HG02870 (cell line): ENCODE results near the gene GTPBP3.
A peak's percentile ranks its signal among the peaks of the same experiment; 100 is the strongest.
"Not testable (repeated sequence)": the region's sequence is repeated elsewhere in the genome, so short reads cannot be mapped to it uniquely, and the experiment has no call there.

Source experiments
- ATAC-seq: cut with Tn5 transposase; IDR thresholded peaks from one replicate; pipeline ENCODE4 v1.9.1; 2021; ENCODE audit warnings: mild to moderate bottlenecking, moderate library complexity; ENCODE audit not compliant: unreplicated experiment

Gene GTPBP3, protein sequence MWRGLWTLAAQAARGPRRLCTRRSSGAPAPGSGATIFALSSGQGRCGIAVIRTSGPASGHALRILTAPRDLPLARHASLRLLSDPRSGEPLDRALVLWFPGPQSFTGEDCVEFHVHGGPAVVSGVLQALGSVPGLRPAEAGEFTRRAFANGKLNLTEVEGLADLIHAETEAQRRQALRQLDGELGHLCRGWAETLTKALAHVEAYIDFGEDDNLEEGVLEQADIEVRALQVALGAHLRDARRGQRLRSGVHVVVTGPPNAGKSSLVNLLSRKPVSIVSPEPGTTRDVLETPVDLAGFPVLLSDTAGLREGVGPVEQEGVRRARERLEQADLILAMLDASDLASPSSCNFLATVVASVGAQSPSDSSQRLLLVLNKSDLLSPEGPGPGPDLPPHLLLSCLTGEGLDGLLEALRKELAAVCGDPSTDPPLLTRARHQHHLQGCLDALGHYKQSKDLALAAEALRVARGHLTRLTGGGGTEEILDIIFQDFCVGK

DNA sequence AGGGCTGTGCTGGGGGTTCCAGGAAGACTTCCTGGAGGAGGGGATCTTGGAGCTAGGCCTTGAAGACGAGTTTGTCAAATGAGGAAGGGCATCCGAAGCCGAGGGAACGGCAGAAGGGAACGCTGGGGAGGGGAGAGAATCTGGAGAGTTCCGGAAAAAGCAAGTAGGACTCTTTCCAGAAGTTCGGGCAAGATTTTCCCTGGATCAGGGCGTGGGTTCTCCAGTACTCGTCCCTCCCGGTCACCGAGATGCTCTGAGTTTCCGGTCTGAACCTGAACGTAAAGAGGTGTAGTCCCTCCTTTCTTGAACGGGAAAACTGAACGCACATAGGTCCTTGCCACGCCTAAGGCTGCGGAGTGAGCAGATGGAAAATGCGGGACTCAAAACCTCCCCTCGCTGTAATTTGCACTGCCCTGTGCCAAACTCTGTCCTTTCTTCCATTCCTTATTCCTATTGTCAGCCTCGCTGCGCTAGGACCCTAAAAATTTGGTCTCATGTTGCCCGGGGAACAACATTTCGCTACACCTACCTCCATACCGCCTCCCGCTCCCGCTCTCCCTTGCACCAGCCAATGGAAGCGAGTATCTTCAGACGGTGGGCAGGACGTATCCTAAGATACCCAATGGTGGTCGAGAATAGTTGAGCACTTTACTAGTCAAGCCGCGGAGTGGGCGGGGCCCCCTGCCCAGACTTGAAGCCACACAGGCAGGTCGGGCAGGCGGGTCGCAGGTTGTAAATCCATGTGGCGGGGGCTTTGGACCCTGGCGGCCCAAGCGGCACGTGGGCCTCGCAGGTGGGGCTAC is at the start of gene GTPBP3:
Gene GTPBP3, plus strand, starts transcription at position 682 of the 803 bp plus-strand sequence. Its CDS starts 59 bp downstream, at position 741.
- ATAC-seq = peak; percentile 78

DNA sequence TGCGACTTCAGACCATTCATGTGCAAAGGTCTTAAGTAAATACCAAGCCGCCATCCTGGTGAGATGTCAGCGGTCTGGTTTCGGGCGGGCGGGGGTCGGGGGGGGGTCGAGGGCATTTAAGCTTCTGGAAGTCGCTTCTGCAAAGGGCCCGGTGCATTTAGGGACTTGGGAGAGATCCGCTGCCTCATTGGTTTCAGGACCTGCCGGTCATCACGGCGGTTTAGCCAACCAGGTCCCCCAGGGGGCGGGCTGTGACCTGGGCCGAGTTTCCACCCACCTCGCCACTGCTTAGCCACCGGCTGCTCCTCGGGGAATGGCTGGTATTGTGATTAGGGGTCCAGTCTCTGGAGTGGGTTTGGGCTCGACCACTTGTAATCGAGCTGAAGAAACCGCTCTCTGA is 47.9 kb upstream of the GTPBP3 start:
- no peak for ATAC-seq

DNA sequence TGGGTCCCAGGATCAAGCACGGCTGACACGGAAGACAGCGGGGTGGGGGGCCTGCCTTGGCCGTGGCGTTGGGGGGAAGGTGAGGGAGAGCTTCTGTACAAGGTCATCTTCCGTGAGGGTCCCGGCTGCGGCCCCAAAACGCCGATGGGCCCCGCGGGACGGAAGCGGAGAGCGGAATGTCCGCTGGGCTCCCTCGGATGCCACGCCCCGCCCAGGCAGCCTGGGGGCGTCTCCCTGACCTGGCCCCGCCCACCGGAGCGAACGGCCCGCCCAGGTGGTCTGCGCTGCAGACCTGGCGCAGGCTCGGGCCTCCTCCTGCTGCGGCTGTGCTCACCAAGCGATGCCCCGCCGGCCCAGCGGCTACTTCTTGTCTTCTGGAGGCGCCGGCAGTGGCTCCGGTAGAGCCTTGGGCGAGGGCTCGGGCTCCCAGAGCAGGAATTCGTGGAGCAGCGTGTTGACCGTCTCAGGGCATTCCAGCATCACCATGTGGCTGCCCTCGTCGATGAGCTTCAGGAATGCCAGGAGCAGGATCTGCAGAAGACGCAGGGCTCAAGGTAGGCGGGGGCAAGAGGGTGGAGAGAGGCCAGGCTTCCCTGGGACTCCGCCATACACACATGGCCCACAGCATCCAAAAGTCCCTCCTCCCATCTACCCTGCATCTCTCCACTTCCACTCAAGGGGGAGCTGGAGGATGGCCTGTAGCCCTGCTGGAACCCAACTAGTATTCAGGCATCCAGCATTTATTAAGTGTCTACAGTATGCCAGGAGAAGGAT is 44.9 kb upstream of the GTPBP3 start:
- ATAC-seq = peak; percentile 69

DNA sequence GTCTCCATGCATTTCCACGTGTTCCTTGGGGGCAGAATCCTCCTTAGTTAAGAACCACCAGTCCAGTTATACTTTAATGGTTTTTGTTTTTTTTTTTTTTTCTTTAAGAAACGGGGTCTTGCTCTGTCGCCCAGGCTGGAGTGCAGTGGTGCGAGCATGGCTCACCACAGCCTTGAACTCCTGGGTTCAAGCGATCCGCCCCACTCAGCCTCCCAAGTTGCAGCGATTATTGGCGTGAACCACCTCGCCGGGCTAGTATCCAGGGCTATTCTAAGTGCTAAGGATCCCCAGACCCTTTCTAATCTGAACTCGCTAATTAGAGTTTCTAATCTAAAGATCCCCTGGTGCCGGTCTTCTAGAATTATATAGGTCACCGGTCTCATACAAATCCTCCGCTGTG is 43.7 kb upstream of the GTPBP3 start:
- no peak for ATAC-seq

DNA sequence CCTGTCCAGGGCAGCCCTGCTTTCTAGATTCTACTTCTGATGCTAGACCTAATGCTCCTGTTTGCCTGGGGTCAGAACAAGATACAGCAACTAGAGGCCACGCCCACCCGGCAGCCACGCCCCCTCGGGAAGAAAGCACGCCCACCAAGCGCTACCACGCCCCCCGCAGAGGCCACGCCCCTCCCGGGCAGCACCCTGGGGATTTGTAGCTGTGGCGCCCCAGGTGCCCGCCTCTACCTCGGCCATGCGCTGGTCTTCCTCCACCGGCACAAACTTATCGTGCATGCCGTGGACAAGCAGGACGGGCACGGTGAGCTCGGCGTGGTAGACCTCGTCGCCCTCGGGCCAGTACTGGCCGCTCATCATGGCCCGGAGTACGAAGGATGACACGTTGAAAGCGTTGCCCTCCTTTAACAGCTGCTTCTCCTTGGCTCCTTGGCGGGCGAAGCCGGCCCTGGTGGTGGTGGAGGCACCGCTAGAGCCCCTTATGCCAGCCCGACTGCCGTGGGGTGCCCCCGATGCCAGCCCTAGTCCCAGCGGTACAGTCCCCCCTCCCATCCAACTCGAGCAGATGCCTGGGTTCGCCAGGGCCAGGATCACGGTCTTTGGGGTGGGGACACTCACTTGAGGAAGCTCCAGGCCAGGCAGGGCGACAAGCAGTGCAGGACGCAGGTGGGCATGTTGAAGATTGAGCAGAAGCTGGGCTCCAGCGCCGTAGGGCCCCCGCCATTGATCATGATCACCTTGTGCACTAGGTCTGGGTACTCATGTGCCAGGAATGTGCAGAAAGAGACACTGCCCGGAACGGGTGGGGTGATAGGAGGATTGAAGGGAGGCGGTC is 43.1 kb upstream of the GTPBP3 start:
- no peak for ATAC-seq

DNA sequence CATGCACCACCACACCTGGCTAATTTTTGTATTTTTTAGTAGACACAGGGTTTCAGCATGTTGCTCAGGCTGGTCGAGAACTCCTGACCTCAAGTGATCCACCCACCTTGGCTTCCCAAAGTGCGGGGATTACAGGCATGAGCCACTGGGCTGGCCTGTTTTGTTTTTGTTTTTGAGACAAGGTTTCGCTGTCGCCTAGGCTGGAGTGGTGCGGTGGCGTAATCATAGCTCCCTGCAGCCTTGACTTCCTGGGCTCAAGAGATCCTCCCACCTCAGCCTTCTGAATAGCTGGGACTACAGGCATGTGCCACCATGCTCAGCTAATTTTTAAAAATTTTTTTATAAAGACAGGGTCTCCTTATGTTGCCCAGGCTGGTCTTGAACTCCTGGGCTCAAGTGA is 41.8 kb upstream of the GTPBP3 start:
- not testable (repeated sequence) for ATAC-seq

DNA sequence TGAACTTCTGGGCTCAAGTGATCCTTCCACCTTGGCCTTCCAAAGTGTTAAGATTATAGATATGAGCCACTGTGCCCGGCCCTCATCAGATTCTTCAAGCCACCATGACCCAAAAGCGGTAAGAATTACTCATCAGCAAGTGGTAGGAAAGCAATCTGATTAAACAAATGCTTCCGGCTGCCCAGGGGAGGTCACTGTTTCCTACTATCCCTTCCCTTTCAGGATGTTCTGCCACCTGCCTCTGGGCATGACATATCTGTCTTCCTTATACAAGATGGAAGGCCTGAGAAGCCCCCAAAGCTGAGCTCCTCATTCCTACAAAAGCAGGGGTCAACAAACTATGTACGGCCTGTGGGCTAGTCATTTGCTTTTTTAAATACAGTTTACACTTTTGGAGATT is 41.1 kb upstream of the GTPBP3 start:
- no peak for ATAC-seq

DNA sequence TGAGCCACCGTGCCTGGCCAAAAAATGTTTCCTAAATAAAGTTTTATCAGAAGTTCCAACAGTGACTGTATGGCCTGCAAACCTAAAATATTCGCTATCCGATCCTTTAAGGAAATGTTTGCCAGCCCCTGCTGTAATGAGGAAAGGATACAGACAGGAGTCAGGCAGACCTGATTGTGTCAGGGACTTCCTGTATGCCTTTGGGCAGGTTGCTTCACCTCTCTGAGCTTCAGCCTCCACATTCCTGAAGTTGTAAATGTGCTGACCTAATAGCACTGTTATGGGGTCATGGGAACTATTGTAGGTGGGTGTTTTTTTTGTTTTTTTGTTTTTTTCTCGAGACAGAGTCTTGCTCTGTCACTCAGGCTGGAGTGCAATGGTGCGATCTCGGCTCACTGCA is 40.4 kb upstream of the GTPBP3 start:
- ATAC-seq = no peak

DNA sequence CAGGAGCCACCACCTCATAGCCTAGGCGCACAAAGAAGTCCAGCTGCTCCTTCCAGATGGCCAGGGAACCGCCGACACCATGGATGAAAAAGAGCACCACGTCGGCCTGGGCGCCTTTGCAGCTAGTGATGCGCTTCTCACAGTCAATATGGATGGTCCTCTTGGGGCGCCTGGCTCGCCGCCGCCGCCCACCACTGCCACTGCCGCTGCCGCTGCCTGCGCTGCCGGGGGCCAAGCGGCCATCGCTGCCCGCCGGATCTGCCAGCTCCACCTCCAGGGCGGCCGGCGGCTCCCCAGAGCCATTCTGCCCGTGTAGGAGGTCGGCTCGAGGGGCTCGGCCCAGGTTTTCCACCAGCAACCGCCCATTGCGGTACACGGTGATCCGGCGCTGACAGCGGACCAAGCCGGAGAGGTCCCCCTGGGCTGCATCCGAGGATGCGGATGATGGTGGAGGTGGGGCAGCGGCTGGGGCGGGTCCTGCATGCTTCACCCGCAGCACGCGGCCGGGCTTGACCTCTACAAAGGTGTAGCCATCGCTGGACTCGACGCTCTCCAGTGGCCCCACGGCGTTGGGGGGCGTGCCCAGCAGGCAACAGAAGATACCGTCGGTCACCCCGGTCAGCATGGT is 36.2 kb upstream of the GTPBP3 start:
- ATAC-seq = no peak

DNA sequence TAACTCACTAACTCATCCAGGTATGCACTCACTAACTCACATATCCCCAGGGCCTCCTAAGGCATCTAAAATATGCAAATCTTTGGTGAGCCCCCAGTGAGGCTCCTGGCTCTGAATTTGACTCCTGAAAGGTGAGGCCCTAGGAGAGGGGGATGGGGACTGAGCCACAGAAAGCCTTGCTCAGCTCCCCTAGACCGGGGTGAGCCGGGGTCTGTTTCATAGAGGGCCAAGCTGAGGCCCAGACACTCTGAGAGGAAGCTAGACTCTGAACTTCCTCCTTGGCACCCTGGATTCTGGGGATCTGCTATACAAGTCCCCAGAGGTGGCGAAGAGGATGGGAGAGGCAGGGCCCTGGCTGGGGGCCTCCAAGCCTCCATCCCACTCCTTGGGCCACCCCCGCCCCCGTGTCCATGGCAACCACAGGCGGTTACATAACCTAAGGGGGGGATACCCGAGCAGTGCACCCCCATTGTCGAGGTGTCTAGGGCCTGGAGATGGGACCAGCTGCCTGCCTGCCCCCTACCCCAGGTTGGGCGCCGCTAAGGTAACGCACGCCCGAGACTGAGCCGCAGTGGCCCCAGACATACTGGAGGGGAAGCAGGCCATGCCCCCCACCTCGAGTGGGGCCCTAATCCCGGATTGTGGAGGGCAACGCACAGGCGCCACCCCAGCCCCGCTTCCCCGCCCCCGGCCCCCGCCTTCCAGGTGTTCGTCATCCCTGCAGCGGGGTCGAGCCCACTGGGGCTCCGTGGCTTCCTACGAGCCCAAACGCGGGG is 34.8 kb upstream of the GTPBP3 start:
- ATAC-seq = no peak

DNA sequence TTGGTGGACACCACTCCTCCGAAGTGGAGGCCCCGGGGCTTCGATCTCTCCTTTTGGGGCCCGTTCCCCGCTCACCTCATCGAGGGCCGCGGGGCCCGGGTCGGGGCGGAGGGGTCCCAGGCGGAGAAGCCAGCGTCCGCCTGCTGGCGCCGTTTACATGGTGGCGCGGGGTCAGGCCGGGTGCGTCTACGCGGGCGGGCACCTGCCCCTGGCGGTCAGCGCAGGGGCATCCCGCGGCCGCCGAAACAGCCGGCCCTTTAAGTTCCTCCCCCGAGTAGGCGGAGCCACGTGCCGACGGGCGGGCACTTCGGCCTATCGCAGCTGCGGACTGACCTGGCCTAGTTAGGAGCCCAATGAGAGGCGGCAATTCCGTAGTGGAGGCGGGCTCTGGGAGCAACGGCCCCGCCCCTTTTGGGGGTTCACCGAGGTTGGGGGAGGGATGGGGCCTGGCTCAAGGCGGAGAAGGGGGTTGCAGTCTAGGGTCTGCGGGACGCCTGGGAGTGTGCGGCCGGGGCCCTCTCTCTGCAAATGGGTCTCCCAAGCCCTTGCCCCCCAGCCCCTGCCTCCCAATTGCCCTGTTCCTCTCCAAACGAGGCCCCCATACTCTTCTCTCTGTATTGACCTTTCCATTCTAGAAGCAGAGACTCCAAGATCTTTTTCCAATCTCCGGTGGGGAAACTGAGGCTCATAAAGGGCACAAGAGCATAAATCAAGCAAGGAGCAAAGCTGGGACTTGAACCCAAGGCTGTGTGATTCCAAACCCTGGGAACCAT is 34.0 kb upstream of the GTPBP3 start, which contains the start of gene ABHD8:
Gene ABHD8, minus strand, starts transcription at position 259 of the 773 bp plus-strand sequence. CDS start 1,809 bp downstream, outside the sequence.
- ATAC-seq = peak; percentile 62

DNA sequence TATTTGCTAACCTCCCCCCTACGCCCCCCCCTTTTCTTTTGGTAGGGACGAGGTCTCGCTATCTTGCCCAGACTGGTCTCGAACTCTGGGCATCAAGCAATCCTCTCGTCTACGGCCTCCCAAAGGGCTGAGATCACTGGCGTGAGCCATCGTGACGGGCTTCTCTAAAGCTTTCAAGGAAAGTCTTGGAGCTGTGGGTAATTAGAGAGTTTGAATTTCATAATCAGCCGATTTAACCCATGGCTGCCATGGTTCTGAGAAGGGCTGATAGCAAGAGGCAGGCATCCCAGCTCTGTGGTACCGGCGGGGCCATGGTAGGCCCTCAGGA is 33.4 kb upstream of the GTPBP3 start:
- ATAC-seq = no peak

DNA sequence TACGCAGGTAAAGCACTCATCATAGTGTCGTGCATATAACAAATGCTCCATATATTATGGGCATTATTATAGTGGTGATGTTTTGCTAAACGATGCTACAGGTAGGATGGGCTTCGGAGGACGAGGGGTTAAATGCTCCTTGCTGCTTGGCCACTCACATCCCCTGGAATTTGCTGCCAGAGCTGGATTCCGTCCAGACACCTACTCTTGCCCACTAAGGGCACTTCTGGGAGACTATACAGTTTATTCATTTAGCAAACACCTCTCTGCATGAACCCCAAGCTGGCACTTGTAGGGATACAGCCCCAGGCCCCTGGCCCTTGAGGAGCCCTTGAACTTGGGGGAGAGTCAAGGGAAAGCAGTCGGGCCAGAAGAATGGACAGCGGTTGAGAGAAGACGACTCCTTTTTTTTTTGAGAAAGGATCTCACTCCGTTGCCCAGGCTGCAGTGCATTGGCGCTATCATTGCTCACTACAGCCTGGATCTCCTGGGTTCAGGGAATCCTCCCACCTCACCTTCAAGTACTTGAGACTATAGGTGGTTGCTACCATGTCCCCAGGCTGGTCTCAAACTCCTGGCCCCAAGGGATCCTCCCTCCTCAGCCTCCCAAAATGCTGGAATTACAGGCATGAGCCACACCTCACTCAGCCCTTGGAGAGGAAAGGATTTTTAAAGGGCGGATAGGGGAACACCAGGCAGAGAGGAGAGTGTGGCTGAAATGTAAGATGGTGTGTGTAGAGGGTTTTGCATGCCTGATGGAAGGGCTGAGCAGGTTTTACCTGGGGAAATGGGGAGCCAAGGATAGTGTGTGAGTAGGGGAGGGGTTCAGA is 32.8 kb upstream of the GTPBP3 start:
- no peak for ATAC-seq

DNA sequence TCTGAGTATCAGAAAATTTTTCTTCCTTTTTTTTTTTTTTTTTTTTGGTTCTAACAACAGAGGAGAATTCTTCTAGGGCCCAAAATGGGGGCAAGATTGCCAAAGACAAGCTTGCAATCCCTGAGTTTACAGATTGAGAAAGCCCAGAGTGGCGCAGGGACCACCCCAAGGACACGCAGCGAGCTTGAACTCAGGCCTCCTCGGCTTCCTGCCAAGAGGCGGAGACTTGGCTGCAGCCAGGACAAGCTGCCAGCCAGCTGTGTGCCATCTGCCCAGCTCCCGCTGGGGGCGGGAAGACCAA is 32.2 kb upstream of the GTPBP3 start:
- ATAC-seq = no peak

DNA sequence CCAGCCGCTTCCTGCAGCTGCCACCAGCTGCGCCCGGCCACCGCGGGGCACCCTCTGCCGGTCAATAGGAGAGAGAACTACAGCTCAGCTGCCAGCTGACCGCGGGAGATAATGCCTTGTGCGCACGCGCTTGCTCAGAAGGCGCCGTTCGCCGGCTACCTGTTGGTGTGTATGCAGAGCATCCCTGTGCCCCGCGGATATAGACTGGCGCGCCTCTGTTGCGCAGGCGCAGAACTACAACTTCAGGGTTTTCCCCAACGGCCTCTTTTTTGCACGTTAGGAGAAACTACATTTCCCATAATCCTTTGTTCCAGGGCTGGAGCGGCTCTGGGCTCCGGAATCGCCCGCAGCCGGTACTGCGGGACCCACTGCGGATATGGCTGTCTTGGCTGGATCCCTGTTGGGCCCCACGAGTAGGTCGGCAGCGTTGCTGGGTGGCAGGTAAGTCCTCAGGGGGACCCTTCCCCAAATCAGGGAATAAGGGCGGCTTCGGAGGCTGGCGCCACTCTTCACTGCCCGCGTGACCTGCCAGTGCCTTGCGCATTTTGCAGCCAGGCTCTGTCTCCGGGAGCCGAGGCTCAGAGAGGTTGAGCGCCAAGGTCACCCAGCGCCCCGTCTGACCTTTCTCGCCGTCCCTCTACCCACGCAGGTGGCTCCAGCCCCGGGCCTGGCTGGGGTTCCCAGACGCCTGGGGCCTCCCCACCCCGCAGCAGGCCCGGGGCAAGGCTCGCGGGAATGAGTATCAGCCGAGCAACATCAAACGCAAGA is 31.7 kb upstream of the GTPBP3 start, which contains the start of gene MRPL34:
Gene MRPL34, plus strand, starts transcription at position 356 of the 768 bp plus-strand sequence. Its CDS starts 21 bp downstream, at position 377.
- peak; percentile 51 for ATAC-seq

DNA sequence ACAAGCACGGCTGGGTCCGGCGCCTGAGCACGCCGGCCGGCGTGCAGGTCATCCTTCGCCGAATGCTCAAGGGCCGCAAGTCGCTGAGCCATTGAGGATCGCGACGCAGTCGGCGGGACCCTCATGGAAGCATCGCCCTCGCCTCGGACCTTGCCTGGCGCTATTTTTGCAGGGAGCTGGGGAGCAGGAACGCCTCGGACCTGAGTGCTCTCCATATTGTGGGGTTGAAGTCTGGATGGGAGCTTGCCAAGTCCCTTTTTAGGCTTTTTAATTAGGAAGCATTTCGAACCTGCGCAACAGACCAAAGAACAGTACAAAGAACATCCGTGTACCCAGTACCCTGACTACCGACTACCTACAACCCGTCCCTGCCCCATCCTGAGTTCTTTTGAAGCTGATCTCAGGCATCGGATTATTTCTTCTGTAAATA is 31.1 kb upstream of the GTPBP3 start:
- ATAC-seq = no peak
